IPS DF 4.7 (cell line): ENCODE results near the gene PARD3.
"Not testable (repeated sequence)": the region's sequence is repeated elsewhere in the genome, so short reads cannot be mapped to it uniquely, and the experiment has no call there.

Experiments
- DNase-seq: peaks from one replicate; pipeline ENCODE4 v3.0.0-alpha.2; 2013; ENCODE audit warnings: low spot score; ENCODE audit errors: extremely low read depth

PARD3 gene

GRCh38 chr10:34800624-34801023 lies 14.5 kb downstream of the PARD3 start:
- DNase-seq: no peak

- DNase-seq: no peak
These were observed 16.4 kb downstream of the PARD3 start for GRCh38 chr10:34798654-34799053.

- DNase-seq: no peak
These were observed 17.9 kb downstream of the PARD3 start for GRCh38 chr10:34797155-34797554.

GRCh38 chr10:34796133-34796532 lies 19.0 kb downstream of the PARD3 start:
- DNase-seq: no peak

- no peak for DNase-seq
These were observed 19.8 kb downstream of the PARD3 start for GRCh38 chr10:34795334-34795733.

- DNase-seq: no peak
These were observed 20.3 kb downstream of the PARD3 start for GRCh38 chr10:34794835-34795234.

- not testable (repeated sequence) for DNase-seq
These were observed 21.5 kb downstream of the PARD3 start for GRCh38 chr10:34793581-34793980.

- no peak for DNase-seq
These were observed 22.2 kb downstream of the PARD3 start for GRCh38 chr10:34792881-34793280.

GRCh38 chr10:34791947-34792346 lies 23.1 kb downstream of the PARD3 start:
- no peak for DNase-seq

- no peak for DNase-seq
These were observed 23.9 kb downstream of the PARD3 start for GRCh38 chr10:34791228-34791627.

GRCh38 chr10:34789966-34790506 lies 25.1 kb downstream of the PARD3 start:
- DNase-seq: no peak

GRCh38 chr10:34786464-34786863 lies 28.6 kb downstream of the PARD3 start:
- no peak for DNase-seq

GRCh38 chr10:34781711-34782110 lies 33.4 kb downstream of the PARD3 start:
- no peak for DNase-seq

GRCh38 chr10:34780818-34781380 lies 34.2 kb downstream of the PARD3 start:
- no peak for DNase-seq

GRCh38 chr10:34778237-34778636 lies 36.9 kb downstream of the PARD3 start:
- no peak for DNase-seq

- no peak for DNase-seq
These were observed 38.9 kb downstream of the PARD3 start for GRCh38 chr10:34776090-34776690.

GRCh38 chr10:34775044-34775637 lies 40.0 kb downstream of the PARD3 start:
- DNase-seq: no peak

- no peak for DNase-seq
These were observed 41.2 kb downstream of the PARD3 start for GRCh38 chr10:34773636-34774630.

- no peak for DNase-seq
These were observed 43.6 kb downstream of the PARD3 start for GRCh38 chr10:34771525-34771924.

GRCh38 chr10:34771106-34771505 lies 44.0 kb downstream of the PARD3 start:
- DNase-seq: no peak

GRCh38 chr10:34769899-34770298 lies 45.2 kb downstream of the PARD3 start:
- DNase-seq: no peak

- DNase-seq: no peak
These were observed 46.1 kb downstream of the PARD3 start for GRCh38 chr10:34768972-34769330.
